CD4-positive, alpha-beta T cell treated with Interferon alpha-2 for 1 hour (primary cell): ENCODE results near the gene RPL34.

Experiments used
- DNase-seq, 2 donors: peaks; one replicate each; pipeline ENCODE4 v3.0.0-alpha.2; 2020 to 2022

RPL34 gene

DNA sequence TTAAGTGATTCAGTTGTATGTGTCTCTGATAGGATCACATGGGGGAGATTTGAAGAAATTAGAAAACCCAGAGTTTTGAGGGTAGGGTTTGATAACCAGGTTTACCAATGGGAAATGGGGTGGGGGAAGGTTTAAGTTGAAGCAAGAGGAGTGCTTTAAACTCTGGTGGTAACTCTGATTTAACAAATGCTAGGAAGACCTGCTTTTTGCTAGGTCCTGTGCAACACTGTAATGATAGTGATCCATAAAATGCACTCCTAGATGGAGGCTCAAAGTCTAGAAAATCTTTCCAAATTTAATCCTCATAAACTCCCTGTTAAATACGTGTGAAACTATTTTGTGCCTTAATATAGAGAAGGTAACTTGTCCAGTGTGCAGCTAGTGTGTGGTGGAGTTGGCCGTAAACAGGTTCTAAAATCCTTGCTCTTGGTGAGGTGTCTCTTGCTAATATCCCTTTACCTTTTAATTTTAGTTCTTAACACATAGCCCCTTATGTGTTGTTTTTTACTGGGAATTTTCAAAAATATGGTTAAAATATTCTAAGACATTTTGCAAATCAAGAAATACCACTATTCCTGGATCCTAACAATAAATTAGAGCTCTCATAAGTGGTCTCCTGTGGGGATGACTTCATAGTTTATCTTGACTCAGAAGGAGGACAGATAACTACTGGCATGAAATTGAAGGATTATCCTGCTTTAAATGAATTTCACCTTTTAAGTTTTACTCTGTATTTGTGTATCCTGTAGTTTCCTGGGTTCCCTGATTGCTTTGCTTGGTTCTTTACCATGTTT is 4.1 kb downstream of the RPL34 start:
- no peak for DNase-seq

DNA sequence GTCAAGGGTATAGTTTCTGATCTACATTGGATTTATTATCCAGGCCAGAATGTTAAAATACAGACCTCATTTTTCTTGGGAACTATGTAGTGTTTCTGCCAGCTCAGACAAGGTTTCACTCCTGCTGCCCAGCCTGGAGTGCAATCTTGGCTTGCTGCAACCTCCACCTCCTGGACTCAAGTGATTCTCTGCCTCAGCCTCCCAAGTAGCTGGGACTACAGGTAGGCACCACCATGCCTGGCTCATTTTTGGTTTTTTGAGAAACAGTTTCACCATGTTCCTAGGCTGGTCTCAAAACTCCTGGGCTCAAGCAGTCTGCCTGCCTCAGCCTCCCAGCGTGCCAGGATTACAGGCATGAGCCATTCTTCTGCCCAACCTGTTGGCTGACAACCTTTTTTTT is 5.7 kb downstream of the RPL34 start:
- no peak for DNase-seq

- DNase-seq: no peak
Observed at GRCh38 chr4:108628411-108628810, 8.0 kb downstream of the RPL34 start.

- DNase-seq: no peak
Observed at GRCh38 chr4:108635070-108635655, 14.8 kb downstream of the RPL34 start.

- no peak for DNase-seq
Observed at GRCh38 chr4:108636246-108636645, 15.9 kb downstream of the RPL34 start.

- DNase-seq: no peak
Observed at GRCh38 chr4:108637856-108638255, 17.5 kb downstream of the RPL34 start.

- no peak for DNase-seq
Observed at GRCh38 chr4:108644237-108644636, 23.9 kb downstream of the RPL34 start.

DNA sequence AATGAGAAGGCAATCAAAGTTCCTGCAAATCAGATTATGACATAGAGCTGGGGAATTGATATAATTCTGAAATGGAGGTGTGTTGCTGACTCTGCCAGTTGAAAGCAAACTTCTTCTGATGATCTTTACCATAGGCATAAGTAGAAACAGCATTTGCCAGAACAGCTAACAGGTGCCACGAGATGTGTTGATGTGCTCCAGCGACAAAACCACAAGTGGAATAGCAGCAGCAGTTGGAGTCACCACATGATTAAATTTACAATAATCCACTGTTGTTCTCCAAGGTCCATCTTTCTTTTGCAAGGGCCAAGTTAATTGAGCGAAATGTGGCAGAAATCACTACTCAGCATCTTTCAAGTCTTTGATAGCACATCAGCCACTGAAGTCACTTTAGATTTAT is 26.3 kb downstream of the RPL34 start:
- DNase-seq: no peak

DNA sequence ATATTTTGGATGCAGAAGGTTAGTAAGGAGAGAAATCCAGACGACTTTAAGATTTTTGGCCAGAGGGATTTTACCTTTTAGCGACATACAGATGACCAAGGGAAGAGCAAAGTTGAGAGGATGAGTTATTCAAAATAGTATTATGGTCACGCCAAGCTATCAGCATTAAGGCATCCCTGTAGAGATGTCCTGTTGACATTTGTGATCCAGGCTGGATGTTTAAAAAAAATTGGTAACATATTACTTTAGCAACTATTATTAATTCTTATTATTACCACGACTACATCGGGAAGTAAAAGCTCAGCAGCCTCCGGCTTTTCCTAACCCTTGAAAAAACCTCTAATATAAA is 29.5 kb downstream of the RPL34 start:
- no peak for DNase-seq

DNA sequence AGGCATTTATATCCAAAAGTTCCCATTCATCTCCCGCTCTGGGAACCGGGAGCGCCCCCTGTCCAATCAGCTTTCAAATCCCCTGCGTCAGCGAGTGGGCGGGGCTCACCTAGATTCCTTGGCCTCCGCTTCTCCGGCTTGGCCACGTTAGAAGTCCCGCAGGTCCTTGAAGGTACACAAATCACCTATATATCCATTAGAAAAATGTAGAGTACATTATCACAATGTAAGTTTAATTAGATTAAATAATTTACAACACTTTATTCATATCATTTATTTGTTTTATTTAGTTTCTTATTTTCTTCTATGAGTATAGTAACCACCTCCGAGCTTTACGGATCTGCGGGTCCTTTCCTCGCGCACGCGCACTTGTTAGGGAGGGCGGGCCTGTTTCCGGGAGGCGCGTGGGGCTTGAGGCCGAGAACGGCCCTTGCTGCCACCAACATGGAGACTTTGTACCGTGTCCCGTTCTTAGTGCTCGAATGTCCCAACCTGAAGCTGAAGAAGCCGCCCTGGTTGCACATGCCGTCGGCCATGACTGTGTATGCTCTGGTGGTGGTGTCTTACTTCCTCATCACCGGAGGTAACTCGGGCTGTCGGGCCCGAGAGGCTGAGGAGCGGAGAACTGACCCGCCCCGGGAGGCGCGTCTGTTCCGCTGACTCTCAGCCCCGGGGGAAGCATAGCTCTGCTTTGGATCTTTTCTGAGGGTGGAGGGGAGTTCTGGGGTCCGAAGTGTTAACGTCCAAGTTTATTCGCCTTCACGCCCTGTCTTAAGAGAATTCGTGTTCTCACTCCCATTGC is 30.0 kb downstream of the RPL34 start, which contains the start of gene OSTC:
Gene OSTC (plus strand): TSS at position 388 of the 802 bp plus-strand sequence. CDS start 57 bp downstream, at position 445.
- peak; percentile 88 to 93 for DNase-seq

- peak in 1 of 2 donors; percentile 8 for DNase-seq
Observed at GRCh38 chr4:108651014-108651791, 30.8 kb downstream of the RPL34 start.

GRCh38 chr4:108662629-108663028 is 42.3 kb downstream of the RPL34 start:
- no peak for DNase-seq

GRCh38 chr4:108674356-108674977 is 54.1 kb downstream of the RPL34 start:
- no peak for DNase-seq
